ENCODE measurements around the gene SDHA.
"Not testable (repeated sequence)": the region's sequence is repeated elsewhere in the genome, so short reads cannot be mapped to it uniquely, and the experiment has no call there.

DNA sequence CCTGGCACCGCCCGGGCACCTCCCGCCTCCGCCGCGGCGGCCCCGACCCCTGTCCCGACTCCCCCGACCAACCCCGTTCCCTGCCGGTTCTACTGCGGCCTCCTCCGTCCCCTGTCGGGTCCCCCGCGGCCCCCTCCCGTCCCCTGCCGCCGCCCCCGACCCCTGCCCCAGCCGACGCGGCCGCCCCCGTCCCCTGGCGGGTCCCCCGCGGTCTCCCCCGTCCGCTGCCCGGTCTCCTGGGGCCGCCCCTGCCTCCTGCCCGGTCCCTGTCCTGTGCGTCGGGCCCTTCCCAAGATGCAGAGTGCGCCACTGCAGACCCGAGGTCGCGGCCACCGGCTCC, 53.7 kb downstream of the SDHA start:
- TF ChIP-seq FOXJ2 (tag; IDR thresholded peaks at IDR 0.05); TEAD2 (tag; IDR thresholded peaks at IDR 0.05); FOXO4 (CRISPR knock-in tag; IDR thresholded peaks at IDR 0.05): not testable (repeated sequence)

Measured in K562 (cell line).